Activated CD4-positive, alpha-beta T cell treated with anti-CD3 and anti-CD28 coated beads, Interleukin-10, Interleukin-2, amounts not matched to agents 100 ng/mL and 50 ng/mL, durations not matched to agents 16 hours and 8 hours (primary cell): ENCODE measurements around the gene HDDC2.
"Not testable (repeated sequence)": the region's sequence is repeated elsewhere in the genome, so short reads cannot be mapped to it uniquely, and the experiment has no call there.

Experiments
- DNase-seq: peaks from one replicate; pipeline ENCODE4 v3.0.0-alpha.2; 2020

HDDC2 gene

GRCh38 chr6:125304970-125305660 lies 3.3 kb upstream of the HDDC2 start:
- no peak for DNase-seq

GRCh38 chr6:125303512-125303854 lies 1.7 kb upstream of the HDDC2 start:
- DNase-seq: no peak

- DNase-seq: no peak
Observed at GRCh38 chr6:125302840-125303511, 1.2 kb upstream of the HDDC2 start.

- no peak for DNase-seq
Observed at GRCh38 chr6:125300992-125301434, 754 bp downstream of the HDDC2 start.

GRCh38 chr6:125299257-125299656 lies 2.5 kb downstream of the HDDC2 start:
- DNase-seq: peak; percentile 30

- DNase-seq: no peak
Observed at GRCh38 chr6:125296471-125296870, 5.3 kb downstream of the HDDC2 start.

- no peak for DNase-seq
Observed at GRCh38 chr6:125294925-125295324, 6.8 kb downstream of the HDDC2 start.

GRCh38 chr6:125294036-125294435 lies 7.7 kb downstream of the HDDC2 start:
- no peak for DNase-seq

GRCh38 chr6:125293587-125293986 lies 8.2 kb downstream of the HDDC2 start:
- DNase-seq: no peak

- no peak for DNase-seq
Observed at GRCh38 chr6:125287718-125288117, 14.0 kb downstream of the HDDC2 start.

GRCh38 chr6:125285936-125286335 lies 15.8 kb downstream of the HDDC2 start:
- no peak for DNase-seq

- DNase-seq: no peak
Observed at GRCh38 chr6:125285353-125285752, 16.4 kb downstream of the HDDC2 start.

- not testable (repeated sequence) for DNase-seq
Observed at GRCh38 chr6:125282470-125282869, 19.3 kb downstream of the HDDC2 start.

- DNase-seq: not testable (repeated sequence)
Observed at GRCh38 chr6:125280370-125281035, 21.3 kb downstream of the HDDC2 start.

- peak; percentile 21 for DNase-seq
Observed at GRCh38 chr6:125279961-125280360, 21.8 kb downstream of the HDDC2 start.

GRCh38 chr6:125277838-125278237 lies 23.9 kb downstream of the HDDC2 start:
- no peak for DNase-seq

- no peak for DNase-seq
Observed at GRCh38 chr6:125275779-125276178, 26.0 kb downstream of the HDDC2 start.

GRCh38 chr6:125274935-125275334 lies 26.8 kb downstream of the HDDC2 start:
- no peak for DNase-seq

- no peak for DNase-seq
Observed at GRCh38 chr6:125273965-125274364, 27.8 kb downstream of the HDDC2 start.

GRCh38 chr6:125273251-125273650 lies 28.5 kb downstream of the HDDC2 start:
- DNase-seq: no peak

- DNase-seq: no peak
Observed at GRCh38 chr6:125271486-125272159, 30.1 kb downstream of the HDDC2 start.

- no peak for DNase-seq
Observed at GRCh38 chr6:125270380-125270779, 31.4 kb downstream of the HDDC2 start.

- DNase-seq: no peak
Observed at GRCh38 chr6:125269328-125269985, 32.3 kb downstream of the HDDC2 start.
